ENCODE measurements around the gene FXYD4. TPM values are rescaled to one million over a fixed set of nuclear protein-coding genes. Genes with fewer than 3 reads are reported as not detected.
A peak's percentile ranks its signal among the peaks of the same experiment; 100 is the strongest.

Gene FXYD4
- total and polyA plus RNA-seq, 2 experiments from 2014 or later, result not detected

- no peaks in the 10 kb centered on the region for H3K79me2 ChIP-seq (replicated peaks; ENCODE audit: insufficient read depth)
- no peaks in the 10 kb centered on the region for H3K9me2 ChIP-seq (ENCODE audit: insufficient read depth)
- H4K20me1 ChIP-seq (replicated peaks; ENCODE audit: insufficient read depth), result no peaks in the 10 kb centered on the region
- peak overlapping the region; percentile 96 for H2AFZ ChIP-seq
- Mint-ChIP-seq H3K27me3 (ENCODE audit: insufficient read depth, low read depth, poor library complexity) (peaks cover 2% of the 10 kb centered on the region), H3K4me3 (peak overlapping the region; percentile 68), H3K4me1 (peaks cover 22% of the 10 kb centered on the region), H3K27ac (no peak overlapping the region), H3K9me3 (no peaks in the 10 kb centered on the region; the same call in 2 of the 3 replicates), H3K36me3 (ENCODE audit: low read depth) (no peaks in the 10 kb centered on the region; the same call in 2 of the 3 replicates)
- peak; percentile 36 for ATAC-seq
- TF ChIP-seq REST (IDR thresholded peaks at IDR 0.05; ENCODE audit: unreplicated experiment) (no peak), STAT1 (IDR thresholded peaks at IDR 0.05; ENCODE audit: unreplicated experiment) (no peak), NANOG (IDR thresholded peaks at IDR 0.05; ENCODE audit: borderline replicate concordance) (no peak), ZNF114 (CRISPR knock-in tag; IDR thresholded peaks at IDR 0.05) (no peak), EZH2 (IDR thresholded peaks at IDR 0.05; ENCODE audit: low read depth, unreplicated experiment) (no peak), JUNB (IDR thresholded peaks at IDR 0.05; ENCODE audit: unreplicated experiment) (no peak), POLR2AphosphoS5 (IDR thresholded peaks at IDR 0.05; ENCODE audit: low read depth) (no peak), CTCF (conservative IDR thresholded peaks at IDR 0.05; ENCODE audit: low read depth in 2 of 2) (no peak), ZNF331 (CRISPR knock-in tag; IDR thresholded peaks at IDR 0.05; ENCODE audit: low read depth) (no peak), CREB1 (CRISPR knock-in tag; IDR thresholded peaks at IDR 0.05; ENCODE audit: low read depth) (no peak), ETS1 (IDR thresholded peaks at IDR 0.05) (no peak), ZNF462 (CRISPR knock-in tag; IDR thresholded peaks at IDR 0.05) (no peak), EZH2phosphoT487 (IDR thresholded peaks at IDR 0.05; ENCODE audit: unreplicated experiment) (no peak)
- 0 out of 2 replicates have a peak, but pooled peaks cover 3% of the 10 kb centered on the region for H3F3A ChIP-seq (replicated peaks; ENCODE audit: low read depth)
- H3K27me3 ChIP-seq (ENCODE audit: insufficient read depth), result no peaks in the 10 kb centered on the region
- H3K4me2 ChIP-seq, result peak overlapping the region; percentile 99
- peak; percentile 40 for DNase-seq (ENCODE audit: low spot score)
- no peaks in the 10 kb centered on the region for H3K36me3 ChIP-seq (ENCODE audit: insufficient read depth)
- peak overlapping the region; percentile 78 for H3K4me3 ChIP-seq
- H3K4me1 ChIP-seq (ENCODE audit: insufficient read depth), result peaks cover 15% of the 10 kb centered on the region; the same call in 1 of the 2 replicates
- no peak overlapping the region for H3K27ac ChIP-seq (ENCODE audit: low read depth)
Measured at GRCh38 chr10:43322331-43322730, 49.1 kb upstream of the FXYD4 start.
